Right forelimb (tissue), 1 donor: Measurements from ENCODE around the gene PLEKHN1.

Experiments
- DNase-seq: peaks from one replicate; pipeline ENCODE4 v3.0.0-alpha.2; 2018

PLEKHN1 gene

DNA sequence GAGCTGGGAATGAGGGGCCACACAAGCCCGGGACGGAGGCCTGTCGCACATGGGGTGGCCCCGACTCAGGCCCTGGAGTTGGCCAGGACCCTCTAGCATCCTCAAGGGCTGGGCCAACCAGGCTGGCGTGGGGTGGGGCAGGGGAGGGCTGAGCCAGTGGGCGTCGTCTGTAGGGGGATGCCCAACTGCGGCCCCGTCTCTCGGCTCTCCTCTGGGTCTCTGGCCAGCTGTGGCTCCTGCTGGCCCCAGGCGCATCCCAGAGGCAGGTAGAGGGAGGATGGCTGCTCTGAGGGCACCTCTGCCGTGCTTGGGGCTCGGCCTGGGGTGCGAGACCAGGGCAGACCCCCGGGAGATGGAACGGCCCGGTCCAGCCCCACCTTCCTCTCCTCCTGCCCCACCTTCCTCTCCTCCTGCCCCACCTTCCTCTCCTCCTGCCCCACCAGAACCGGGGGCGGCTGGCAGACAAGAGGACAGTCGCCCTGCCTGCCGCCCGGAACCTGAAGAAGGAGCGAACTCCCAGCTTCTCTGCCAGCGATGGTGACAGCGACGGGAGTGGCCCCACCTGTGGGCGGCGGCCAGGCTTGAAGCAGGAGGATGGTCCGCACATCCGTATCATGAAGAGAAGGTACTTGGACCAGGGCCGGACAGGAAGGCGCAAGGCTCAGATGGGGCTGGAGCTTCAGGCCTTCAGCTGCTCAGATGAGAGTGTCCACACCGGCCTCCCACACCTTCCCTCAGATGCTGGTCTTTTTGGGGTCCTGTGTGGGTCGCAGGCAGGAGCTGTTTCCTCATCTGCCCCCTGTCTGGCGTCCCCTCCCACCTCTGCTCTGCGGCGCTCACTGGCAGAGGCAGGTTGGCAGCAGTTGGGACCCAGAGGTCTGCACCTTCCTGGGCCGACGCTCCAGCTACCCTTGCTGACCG, 36.3 kb upstream of the PLEKHN1 start:
- DNase-seq: no peak

DNA sequence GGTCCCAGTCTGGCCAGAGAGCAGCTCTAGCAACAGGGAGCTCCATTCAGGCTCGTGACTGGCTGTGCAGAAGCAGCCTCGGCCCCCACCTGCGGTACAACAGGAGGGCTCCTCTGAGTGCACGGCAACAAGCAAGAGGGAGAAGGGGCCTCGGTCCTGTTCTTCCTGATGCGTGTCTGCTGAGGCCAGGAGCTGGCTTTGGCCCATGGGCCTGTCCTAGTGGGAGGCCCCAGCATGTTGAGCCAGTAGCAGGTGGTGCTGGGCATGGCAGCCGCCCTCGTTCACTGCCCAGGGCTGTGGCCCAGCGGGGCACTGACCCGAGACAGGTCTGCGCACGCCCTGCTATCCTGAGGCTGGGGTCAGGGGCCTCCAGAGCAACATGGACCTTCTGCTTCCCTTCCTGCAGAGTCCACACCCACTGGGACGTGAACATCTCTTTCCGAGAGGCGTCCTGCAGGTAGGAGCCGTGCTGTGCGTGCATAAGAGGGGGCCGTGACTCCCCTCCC, 35.6 kb upstream of the PLEKHN1 start:
- DNase-seq: no peak

DNA sequence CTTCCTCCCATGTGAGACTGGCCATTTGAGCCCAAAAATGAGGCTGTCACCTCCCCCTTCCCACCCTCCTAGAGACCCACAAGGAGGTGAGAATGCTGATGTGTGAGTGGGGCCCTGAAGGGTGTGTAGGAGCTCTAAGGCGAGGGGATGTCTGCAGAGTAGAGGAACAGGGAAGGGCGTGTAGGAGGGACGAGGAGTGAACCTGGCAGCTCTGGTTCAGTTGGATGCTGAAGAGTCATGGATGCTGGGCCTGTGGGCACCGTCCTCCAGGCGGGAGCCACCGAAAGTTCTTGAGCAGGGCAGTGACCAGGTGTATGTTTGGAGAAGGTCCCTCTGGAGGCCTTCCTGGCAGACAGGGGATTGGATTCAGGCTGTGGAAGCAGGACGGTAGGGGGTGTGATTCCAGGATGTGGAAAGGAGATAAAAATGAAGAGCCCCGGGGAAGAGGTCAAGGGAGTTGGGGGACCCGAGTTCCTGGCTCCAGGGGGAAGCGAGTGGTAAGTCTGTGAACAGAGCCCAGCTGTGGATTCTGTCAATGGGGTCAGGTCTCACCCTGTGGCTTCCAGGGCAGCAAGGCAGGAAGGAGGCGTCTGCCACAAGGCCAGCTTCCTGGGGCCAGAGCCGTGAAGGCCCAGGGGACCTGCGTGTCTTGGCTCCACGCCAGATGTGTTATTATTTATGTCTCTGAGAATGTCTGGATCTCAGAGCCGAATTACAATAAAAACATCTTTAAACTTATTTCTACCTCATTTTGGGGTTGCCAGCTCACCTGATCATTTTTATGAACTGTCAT, 34.7 kb upstream of the PLEKHN1 start:
- no peak for DNase-seq

DNA sequence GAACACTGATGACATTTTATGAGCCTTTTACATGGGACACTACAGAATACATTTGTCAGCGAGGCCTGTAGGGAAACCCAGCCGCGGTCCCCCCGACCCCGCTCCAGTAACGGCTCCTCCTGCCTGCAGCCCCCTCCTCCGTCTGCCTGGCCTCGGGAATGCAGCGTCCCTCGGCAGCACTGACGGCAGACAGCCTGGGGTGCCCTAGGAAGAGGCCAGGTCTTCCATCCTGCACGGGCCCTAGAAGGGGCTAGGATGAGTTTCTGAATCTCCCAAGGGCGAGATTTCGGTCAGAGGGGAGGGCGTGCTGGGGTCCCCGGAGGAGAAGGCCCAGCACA, 34.1 kb upstream of the PLEKHN1 start:
- DNase-seq: no peak

DNA sequence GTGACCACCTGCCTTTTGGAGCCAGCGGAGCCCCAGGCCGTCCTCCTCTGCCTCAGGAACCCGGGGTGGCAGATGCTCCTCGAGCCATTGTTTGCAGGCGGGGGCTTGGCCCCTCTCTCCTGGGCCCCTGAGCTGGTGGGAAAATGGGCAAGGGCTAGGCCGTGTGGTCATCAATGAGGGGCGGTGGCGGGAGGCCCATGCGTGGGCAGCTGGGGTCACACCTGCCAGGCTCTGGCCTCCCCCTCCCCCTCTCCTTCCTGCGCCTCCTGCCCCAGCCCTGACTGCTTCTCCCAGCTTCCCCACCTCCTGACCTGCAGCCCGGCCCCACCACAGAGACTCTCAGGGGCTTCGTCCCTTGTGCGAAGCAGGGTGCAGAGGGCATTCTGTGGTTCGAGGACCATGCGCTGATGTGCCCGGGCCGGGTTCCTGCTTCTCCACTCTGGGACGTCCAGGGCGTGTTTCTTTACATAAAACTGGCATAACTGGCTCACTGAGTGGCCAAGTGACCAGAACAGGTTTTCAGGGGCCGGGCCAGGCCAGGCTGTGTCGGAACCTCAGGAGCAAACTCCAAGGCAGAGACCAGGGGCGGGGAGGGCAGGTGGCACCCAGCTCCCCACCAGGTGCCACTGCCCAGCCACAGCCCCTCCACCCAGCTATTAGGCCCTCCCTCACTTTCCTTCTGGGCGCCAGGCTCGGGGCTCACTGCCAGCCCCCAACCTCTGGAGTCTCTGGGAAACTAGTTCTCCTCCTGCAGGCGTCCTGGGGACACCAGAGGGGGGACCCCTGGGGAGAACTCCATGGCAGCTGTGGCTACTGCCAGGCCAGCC, 33.3 kb upstream of the PLEKHN1 start:
- no peak for DNase-seq

DNA sequence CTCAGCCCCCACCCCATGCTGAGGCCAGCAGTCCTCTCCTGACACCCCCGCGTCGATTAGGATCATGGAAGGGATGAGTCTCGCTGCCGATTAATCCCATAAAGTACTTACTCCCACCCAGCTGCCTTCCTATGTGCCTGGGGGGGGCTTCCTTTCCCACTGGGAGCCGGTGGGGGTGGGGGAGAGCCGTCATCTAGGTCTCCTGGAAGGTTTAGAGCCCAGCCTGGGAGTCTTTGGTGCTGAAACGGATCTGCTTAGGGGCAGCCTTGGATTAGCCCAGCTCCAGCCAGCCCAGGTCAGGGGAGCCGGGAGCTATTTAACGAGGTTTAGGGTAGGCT, 32.7 kb upstream of the PLEKHN1 start:
- DNase-seq: no peak

DNA sequence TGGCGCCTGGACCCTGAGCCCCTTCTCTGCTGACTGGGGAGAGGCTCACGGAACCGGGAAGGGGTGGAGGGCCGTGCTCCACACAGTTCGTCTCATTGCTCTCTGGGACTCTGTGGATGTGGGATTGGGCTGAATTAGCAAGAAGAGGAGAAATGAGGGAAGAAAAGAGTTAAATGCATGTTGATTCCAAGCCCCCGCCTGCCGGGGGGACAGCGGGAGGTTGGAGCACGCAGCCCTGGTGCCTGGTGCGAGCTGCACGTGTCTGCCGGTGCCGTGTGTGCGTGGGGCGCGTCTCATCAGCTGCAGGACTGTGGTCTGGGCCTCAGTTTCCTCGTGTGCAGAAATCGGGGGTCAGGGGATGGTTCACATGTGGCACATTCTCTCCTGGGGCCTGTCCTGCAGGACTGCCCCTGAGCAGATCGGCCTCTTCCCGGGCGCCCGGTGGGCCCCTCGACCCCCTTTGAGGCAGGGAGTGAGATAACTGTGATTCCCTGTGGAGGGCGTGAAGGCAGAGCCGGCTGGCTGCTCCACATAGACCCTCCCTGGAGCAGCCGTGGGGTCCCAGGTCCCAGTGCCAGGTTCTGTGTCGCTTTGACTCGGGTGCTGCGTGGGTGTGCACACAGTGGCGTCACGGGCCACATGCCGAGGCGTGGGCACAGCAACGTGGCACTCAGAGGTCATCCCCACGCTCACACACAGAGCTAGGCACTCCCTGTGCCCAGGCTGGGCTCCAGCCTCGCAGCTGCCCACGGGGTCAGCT, 31.1 kb upstream of the PLEKHN1 start:
- DNase-seq: no peak

DNA sequence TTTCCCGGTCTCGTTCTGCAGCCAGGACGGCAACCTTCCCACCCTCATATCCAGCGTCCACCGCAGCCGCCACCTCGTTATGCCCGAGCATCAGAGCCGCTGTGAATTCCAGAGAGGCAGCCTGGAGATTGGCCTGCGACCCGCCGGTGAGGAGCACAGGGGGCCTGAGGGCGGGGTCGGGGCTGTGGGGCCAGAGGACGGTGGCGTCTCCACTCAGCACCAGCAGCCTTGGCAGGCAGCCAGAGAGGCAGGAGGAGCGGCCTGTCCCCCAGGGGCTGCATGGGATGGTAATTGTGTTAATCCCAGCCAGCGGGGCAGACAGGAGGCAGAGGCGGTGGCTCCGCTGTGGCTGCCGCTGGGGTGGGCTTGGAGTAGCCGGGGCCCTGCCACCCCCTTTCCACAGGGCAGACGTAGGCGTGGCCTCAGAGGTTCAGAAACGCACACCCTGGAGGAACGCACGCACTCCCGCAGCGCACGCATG, 30.5 kb upstream of the PLEKHN1 start:
- DNase-seq: no peak

DNA sequence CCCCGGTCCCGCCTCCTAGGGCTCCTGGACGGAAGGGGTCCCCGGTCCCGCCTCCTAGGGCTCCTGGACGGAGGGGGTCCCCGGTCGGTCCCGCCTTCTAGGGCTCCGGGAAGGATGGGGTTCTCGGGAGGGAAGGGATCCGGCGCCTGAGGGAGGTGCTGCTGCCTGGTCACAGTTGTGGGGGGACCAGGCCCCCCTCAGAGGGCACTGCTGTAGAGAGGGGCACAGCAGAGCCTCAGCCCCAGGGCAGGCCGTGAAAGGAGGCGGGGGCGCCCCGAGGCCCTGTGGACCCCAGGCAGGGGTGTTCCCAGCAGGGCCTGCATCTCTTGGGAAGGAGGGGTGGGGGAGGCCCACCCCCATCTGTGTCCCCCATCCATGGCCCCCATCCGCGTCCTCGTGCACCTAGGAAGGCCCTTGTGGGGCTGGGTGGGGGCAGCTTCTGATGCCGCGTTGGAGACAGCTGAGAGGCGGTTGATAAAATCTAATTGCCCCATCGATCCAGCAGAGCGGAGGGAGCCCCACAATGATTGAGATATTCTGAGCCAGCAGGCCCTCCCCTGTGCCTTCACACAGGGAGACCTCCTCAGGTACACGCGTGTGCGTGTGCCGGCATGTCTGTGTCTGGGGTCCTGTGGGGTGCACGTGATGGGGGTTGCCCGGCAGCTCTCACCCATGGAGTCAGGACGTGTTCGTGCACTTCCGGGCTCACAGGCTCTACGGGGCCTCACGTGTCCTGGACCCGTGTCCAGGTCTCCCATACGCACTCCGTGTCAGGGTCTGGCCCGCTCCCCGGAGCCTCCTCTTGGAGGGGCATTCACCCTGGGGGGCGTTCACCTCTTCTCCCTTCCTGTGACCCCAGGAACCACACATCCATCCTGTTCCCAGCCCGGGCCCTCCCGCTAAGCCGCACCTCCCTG, 29.7 kb upstream of the PLEKHN1 start:
- DNase-seq: no peak

DNA sequence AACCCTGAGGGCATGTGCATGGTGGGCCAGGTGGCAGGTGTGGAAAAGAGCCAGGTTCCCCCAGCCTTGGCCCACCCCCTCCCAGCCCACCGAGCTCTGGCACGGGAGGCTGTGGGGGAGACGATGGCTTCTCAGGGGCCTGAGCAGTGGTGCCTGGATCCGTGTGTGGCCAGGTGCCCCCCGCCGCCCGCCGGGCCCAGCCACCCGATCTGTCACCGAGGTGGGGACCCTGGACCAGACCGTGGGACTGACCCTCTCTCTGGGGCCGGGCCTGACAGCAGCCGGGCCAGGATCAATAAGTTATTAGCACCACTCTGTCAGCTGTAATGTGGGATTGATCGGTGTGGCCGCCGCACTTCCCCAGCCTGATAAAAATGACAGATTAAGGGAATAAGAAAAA, 28.8 kb upstream of the PLEKHN1 start:
- DNase-seq: no peak

DNA sequence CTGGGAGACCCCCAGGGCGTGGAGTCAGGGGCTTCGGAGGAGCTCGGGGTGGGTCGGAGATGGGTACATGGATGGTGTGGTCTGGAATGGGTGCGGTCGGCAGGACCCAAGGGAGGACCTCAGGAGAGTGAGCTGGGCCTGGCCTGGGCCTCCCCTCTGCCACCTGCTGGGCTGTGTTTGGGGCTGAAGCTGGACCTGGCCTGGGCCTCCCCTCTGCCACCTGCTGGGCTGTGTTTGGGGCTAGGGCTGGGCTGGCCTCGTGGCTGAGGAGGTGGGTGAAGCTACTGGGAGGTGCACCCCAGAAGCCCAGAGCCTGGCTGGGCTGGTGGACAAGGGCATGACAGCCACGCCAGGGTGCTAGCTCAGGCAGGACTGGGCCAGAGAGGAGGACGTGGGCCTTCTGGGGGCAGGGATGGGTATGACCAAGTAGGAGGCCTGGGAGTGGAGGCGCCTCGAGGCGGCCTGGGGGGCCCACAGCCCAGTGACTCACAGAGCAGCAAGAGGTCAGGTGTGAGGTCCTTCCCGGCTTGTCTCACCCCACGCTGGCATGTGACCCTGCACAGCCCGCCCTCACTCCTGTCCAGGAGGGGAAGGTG, 28.1 kb upstream of the PLEKHN1 start:
- no peak for DNase-seq

DNA sequence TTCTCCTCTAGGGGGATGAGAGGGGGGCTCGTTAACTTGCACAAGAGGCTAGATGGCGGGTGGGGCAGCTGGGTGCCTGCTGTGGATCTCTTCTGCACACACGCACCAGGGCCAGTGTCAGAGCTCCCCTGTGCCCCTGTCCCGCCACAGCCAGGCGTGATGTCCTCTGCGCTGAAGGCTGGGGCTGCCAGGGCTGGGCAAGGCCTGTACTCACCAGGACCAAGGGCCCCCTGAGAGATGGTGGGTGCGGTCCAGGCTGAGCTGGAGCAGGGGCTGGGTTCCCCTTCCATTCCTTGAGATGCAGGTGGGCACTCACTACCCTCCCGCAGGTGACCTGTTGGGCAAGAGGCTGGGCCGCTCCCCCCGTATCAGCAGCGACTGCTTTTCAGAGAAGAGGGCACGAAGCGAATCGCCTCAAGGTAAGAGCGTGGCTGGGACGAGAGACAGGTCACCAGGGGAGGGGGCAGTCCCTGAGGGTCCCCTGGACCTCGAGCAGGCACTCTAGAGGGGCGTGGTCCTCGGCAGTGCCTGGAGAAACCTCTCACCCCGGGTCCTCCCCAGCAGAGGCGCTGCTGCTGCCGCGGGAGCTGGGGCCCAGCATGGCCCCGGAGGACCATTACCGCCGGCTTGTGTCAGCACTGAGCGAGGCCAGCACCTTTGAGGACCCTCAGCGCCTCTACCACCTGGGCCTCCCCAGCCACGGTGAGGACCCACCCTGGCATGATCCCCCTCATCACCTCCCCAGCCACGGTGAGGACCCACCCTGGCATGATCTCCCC, 27.4 kb upstream of the PLEKHN1 start:
- DNase-seq: no peak

DNA sequence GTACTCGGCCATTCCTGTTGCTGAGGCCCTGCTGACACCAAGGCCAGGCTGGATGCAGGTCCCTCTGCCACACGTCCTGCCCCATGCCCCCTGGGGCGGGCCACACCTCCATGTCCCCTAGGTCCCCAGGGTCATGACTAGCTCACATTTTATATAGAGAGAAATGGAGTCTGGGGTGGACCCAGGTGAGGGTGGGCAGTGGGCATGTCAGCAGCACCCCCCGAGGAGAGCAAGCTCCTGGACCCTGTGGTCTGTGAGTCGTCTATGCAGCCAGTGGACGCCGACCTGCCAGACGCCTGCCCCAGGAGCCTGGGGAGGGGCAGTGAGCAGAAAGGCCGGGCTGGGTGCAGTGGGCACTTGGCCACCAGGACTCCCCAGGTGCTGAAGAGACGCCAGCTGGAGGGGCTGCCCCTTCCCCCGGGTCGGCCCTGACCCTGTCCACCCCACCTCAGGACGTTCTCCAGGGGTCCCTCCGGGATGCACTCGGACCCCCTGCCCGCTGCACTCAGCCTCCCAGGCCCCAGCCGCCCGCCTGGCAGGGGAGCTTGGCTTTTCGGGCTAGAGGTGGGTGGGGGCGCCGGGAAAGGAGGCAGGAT, 26.7 kb upstream of the PLEKHN1 start:
- no peak for DNase-seq

DNA sequence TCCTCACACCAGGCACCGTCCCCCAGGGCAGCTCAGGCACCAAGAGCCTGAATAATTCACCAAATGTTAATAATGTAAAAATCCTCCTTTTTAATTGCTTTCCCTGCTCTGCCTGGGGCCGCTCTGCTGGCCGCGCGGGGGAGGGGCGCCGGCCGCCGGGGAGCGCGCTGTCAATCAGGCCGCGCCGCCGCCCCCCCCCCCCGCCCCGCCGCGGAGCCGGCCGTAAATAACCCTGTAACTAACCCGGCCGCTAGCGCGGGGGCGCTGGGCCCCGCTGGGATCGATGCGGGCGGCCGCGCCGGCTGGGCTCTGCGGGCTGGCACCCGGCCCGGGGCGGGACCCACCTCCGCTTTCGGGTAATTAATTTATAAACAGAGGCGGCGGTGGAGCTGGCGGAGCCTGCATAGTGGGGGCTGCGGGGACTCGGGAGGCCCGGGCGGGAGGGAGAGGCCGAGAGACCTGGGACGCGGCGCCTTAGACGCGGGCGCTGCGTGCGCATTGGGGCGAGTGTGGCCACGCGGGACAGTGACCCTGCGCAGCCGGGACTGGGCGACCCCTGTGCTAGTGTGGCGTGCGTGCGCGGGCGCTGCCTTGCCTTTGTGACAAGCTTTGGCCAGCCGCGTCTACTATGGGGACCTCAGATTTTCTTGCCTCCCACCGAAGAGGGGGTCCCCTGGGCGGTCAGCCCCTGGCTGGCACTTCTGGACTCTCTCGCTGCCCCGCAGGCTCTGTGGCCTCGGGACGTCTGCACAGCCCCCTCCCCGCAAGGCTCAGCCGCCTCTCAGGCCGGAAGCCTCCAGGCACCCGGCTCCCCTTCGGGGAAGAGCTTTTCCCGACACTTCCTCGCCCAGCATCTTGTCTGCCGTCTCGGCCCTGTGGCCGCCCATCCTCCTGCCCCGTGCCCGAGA, 25.9 kb upstream of the PLEKHN1 start:
- peak; percentile 88 for DNase-seq

DNA sequence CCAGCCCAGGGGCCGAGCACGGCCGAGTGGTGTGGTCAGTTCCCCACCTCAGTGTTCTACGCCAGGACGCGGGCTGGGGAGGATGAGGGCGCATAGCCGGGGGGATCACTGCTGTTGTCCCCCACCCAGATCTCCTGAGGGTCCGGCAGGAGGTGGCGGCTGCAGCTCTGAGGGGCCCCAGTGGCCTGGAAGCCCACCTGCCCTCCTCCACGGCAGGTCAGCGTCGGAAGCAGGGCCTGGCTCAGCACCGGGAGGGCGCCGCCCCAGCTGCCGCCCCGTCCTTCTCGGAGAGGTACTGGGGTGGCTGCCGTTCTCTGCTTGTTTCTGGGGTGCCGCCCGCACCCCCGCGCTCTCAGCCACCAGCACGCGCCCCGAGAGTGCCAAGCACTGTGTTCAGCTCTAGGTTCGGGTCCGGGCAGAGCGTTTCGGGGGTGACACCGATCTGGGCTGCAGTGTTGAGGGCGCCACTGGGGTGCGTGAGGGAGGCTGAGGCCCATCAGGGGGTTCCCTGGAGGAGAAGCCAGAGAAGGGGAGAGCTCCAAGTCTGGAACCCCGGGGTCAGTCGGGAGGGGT, 25.2 kb upstream of the PLEKHN1 start:
- DNase-seq: no peak

DNA sequence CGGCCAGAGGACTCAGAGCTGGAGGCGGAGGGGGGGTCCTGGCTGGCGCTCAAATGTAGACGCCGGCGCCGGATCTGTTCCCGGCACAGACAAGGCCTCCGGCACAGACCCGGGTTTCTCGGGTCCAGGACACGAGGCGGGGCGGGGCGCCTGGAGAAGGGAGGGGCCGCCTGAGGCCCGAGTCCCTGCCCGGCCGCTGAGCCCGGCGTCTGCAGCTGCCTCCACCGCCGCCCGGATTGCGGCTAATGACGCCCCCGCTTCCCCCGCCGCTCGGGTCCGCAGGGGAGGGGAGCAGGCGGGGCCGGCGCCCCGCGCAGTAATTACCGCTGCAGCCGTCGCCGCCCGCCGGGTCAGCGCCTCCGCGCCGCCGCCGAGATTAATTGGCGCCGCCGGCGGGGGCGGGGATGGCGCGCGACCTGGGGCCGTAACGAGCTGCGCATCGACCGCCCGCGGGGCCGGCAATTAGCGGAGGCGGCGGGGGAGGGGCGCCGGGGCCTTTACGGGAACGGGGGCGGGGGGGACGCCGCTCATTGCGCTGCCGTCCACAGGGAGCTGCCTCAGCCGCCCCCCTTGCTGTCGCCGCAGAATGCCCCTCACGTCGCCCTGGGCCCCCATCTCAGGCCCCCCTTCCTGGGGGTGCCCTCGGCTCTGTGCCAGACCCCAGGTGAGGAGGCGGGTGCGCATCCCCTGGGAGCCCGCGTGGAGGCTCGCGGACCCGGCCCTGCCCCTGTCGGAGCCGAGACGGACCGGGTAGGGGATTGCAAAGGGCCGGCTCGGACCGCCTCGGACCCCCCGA, 24.5 kb upstream of the PLEKHN1 start:
- peak; percentile 88 for DNase-seq

DNA sequence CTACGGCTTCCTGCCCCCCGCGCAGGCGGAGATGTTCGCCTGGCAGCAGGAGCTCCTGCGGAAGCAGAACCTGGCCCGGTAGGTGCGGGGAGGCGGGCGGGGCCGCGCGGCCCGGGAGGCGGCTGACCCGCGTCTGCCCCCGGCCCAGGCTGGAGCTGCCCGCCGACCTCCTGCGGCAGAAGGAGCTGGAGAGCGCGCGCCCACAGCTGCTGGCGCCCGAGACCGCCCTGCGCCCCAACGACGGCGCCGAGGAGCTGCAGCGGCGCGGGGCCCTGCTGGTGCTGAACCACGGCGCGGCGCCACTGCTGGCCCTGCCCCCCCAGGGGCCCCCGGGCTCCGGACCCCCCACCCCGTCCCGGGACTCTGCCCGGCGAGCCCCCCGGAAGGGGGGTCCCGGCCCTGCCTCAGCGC, 23.9 kb upstream of the PLEKHN1 start:
- DNase-seq: no peak
